Measurements from ENCODE around the gene WDPCP. TPM values are rescaled to one million over a fixed set of nuclear protein-coding genes. Genes with fewer than 3 reads are reported as not detected.
"Not testable (repeated sequence)": the region's sequence is repeated elsewhere in the genome, so short reads cannot be mapped to it uniquely, and the experiment has no call there.

WDPCP gene, protein sequence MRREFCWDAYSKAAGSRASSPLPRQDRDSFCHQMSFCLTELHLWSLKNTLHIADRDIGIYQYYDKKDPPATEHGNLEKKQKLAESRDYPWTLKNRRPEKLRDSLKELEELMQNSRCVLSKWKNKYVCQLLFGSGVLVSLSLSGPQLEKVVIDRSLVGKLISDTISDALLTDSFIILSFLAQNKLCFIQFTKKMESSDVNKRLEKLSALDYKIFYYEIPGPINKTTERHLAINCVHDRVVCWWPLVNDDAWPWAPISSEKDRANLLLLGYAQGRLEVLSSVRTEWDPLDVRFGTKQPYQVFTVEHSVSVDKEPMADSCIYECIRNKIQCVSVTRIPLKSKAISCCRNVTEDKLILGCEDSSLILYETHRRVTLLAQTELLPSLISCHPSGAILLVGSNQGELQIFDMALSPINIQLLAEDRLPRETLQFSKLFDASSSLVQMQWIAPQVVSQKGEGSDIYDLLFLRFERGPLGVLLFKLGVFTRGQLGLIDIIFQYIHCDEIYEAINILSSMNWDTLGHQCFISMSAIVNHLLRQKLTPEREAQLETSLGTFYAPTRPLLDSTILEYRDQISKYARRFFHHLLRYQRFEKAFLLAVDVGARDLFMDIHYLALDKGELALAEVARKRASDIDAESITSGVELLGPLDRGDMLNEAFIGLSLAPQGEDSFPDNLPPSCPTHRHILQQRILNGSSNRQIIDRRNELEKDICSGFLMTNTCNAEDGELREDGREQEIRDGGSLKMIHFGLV
- total RNA-seq (ENCODE audit: low replicate concordance), result 5.9 and 11.8 TPM in 2 replicates
- long read RNA-seq, transcript WDPCP-201 (18 exons, 3,392 nt), result major isoform, 7 of 27 reads
- long read RNA-seq, partial matches to known transcripts, result 4 of 27 reads
- long read RNA-seq, other reads (novel, unspliced or antisense), result 16 of 27 reads

DNA sequence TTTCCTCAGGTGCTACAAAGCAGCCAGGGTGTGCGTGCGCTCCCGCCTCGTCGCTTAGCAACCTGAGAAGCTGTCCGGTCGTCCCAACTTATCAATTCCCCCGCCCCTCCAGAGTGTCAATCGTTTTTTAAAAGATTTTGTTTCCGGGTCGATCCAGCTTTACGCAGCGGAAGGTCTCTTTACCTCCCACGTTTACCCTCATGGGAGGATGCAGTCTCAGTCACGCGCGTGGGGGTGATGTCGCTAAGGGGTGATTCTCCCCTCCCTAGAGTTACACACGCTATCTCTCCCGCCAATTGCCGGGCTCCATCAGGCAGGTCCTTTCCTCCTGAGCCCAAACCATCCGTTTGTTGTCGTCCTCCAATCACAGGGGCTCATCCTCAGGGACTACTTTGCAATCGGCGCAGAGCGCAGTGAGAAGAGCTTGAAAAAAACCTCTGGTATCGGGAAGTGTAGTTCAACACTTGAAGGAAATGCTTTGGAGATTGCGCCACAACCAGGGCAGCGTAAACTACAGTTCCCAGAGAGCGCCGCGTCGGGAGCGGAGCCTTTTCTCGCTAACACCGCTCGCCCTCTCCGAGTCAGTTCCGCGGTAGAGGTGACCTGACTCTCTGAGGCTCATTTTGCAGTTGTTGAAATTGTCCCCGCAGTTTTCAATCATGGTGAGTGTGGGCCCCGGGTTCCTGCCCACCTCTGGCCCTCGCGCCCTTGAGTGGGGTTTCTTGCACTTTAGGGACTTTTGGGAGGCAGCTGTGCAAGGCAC, at the start of gene WDPCP, which contains the start of gene MDH1:
WDPCP (minus strand) TSS at position 93 of the 763 bp plus-strand sequence. CDS start 206 bp downstream, outside the sequence.
MDH1 (plus strand) TSS at position 579 of the 763 bp plus-strand sequence; CDS start at position 660, 81 bp downstream.
- TF ChIP-seq, protein P1, sequence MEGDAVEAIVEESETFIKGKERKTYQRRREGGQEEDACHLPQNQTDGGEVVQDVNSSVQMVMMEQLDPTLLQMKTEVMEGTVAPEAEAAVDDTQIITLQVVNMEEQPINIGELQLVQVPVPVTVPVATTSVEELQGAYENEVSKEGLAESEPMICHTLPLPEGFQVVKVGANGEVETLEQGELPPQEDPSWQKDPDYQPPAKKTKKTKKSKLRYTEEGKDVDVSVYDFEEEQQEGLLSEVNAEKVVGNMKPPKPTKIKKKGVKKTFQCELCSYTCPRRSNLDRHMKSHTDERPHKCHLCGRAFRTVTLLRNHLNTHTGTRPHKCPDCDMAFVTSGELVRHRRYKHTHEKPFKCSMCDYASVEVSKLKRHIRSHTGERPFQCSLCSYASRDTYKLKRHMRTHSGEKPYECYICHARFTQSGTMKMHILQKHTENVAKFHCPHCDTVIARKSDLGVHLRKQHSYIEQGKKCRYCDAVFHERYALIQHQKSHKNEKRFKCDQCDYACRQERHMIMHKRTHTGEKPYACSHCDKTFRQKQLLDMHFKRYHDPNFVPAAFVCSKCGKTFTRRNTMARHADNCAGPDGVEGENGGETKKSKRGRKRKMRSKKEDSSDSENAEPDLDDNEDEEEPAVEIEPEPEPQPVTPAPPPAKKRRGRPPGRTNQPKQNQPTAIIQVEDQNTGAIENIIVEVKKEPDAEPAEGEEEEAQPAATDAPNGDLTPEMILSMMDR (conservative IDR thresholded peaks at IDR 0.05), result no peak
- peaks cover 30% of the 10 kb centered on the region for H3K4me1 Mint-ChIP-seq (ENCODE audit: unreplicated experiment)
- peak within 1 kb of the TSS; percentile 93 for H3K27ac Mint-ChIP-seq
- H3K4me3 Mint-ChIP-seq, result peak within 1 kb of the TSS; percentile 93
- no peaks in the 10 kb centered on the region for H3K36me3 Mint-ChIP-seq
- DNase-seq (ENCODE audit: extremely low spot score, unreplicated experiment), result peak; percentile 86
- H3K27me3 Mint-ChIP-seq, result no peaks in the 10 kb centered on the region
- H3K9me3 Mint-ChIP-seq, result no peaks in the 10 kb centered on the region

DNA sequence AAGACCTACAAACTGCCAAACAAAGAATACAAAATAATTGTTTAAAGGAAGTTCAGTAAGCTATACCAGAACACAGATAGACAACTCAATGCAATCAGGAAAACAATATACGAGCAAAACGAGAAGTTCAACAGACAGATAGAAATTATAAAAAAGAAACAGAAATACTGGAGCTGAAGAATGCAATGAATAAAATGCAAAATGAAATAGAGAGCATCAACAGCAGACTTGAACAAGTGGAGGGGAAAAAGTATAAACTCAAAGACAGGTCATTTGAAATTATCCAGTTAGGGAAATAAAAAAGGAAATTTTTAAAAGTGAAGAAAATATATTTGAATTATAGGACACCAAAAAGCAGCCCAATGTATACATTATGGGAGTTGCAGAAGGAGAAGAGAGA, 44.1 kb upstream of the WDPCP start:
- Mint-ChIP-seq H3K9me3 (peaks cover 10% of the 10 kb centered on the region), H3K4me1 (ENCODE audit: unreplicated experiment) (no peaks in the 10 kb centered on the region), H3K27ac (no peak overlapping the region), H3K36me3 (no peaks in the 10 kb centered on the region), H3K27me3 (no peaks in the 10 kb centered on the region), H3K4me3 (no peak overlapping the region)
- TF ChIP-seq, protein P1 (conservative IDR thresholded peaks at IDR 0.05), result no peak
- DNase-seq (ENCODE audit: extremely low spot score, unreplicated experiment), result no peak

DNA sequence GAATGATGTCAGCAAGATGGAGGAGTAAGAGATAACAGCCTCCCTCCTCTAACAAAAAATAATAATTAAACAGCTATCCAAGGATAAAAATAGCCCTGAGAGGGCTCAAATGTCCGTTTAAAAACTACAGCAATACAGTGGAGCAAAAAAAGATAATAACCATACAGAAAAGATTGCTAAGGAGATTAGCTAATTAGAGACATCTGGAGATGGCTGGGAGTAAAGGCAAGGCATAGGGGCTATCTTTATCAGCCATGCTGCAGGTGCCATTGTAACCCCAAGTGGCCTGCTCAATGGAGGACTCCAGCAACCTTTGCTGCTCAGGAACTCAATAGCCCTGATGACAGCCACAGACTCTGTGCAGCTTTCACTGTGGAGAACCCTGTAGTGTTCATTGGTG, 43.2 kb upstream of the WDPCP start:
- Mint-ChIP-seq H3K27ac (no peak overlapping the region), H3K4me1 (ENCODE audit: unreplicated experiment) (no peaks in the 10 kb centered on the region), H3K36me3 (no peaks in the 10 kb centered on the region), H3K9me3 (peaks cover 6% of the 10 kb centered on the region), H3K4me3 (no peak overlapping the region), H3K27me3 (no peaks in the 10 kb centered on the region)
- no peak for DNase-seq (ENCODE audit: extremely low spot score, unreplicated experiment)
- TF ChIP-seq, protein P1 (conservative IDR thresholded peaks at IDR 0.05), result no peak

DNA sequence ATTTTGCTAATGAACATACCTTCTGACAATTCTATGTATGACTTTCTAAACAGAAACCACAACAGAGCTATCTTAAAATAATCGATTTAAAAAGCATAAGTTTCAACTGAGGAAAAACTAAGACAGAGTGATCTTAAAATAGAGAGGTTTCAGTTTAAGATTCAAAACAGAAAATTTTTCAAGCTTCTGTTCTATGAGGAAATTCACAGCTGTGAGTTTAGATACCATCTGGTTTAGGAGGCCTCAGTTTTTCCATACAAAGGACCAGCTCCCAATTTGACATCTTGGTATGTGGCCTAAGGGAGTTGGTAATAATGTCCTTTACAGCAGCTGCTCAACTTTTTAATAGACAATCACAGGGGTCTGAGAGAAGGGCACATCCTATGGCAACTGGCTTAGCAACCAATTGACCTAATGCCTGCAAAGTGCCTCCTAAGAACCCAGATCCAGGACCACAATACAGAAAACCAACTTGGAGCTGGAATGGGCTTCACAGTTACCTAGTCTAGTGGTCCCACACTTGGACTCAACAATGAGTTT, 40.2 kb upstream of the WDPCP start:
- Mint-ChIP-seq H3K4me3 (no peak overlapping the region), H3K36me3 (no peaks in the 10 kb centered on the region), H3K9me3 (peaks cover 4% of the 10 kb centered on the region), H3K4me1 (ENCODE audit: unreplicated experiment) (no peaks in the 10 kb centered on the region), H3K27me3 (no peaks in the 10 kb centered on the region), H3K27ac (no peak overlapping the region)
- TF ChIP-seq, protein P1 (conservative IDR thresholded peaks at IDR 0.05), result no peak
- no peak for DNase-seq (ENCODE audit: extremely low spot score, unreplicated experiment)

DNA sequence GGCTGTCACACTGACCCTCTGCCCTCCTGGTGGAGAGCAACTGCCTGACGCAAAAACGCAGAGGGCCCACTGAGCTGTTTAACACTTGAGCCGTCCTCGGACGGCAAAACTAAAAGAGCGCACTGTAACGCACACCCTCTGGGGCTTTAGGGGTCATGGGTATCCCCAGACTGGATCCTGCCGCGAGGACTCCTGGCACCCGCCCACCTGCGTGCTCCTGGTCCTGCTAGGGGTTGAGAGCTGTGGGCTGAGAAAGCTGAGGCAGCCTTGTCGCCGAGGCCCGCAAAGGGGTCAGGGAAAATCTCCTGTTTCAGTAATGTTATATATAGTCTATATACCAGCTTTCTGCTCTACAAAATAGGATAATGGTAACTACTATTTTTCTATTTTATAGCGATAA, 39.6 kb upstream of the WDPCP start:
- no peak for DNase-seq (ENCODE audit: extremely low spot score, unreplicated experiment)
- TF ChIP-seq, protein P1 (conservative IDR thresholded peaks at IDR 0.05), result no peak
- Mint-ChIP-seq H3K27me3 (no peaks in the 10 kb centered on the region), H3K9me3 (peaks cover 4% of the 10 kb centered on the region), H3K27ac (no peak overlapping the region), H3K4me3 (no peak overlapping the region), H3K4me1 (ENCODE audit: unreplicated experiment) (no peaks in the 10 kb centered on the region), H3K36me3 (no peaks in the 10 kb centered on the region)

DNA sequence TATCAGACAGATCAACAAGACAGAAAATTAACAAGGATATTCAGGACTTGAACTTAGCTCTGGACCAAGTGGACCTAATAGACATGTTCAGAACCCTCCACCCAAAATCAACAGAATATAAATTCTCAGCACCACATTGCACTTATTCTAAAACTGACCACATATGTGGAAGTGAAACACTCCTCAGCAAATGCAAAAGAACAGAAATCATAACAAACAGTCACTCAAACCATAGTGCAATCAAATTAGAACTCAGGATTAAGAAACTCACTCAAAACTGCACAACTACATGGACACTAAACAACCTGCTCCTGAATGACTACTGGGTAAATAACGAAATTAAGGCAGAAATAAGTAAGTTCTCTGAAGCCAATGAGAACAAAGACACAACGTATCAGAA, 35.5 kb upstream of the WDPCP start:
- H3K27me3 Mint-ChIP-seq; H3K4me3 Mint-ChIP-seq; H3K9me3 Mint-ChIP-seq; H3K27ac Mint-ChIP-seq; DNase-seq (ENCODE audit: extremely low spot score, unreplicated experiment); H3K36me3 Mint-ChIP-seq; H3K4me1 Mint-ChIP-seq (ENCODE audit: unreplicated experiment): not testable (repeated sequence)
